GM12892 (cell line): ENCODE results near the gene ID1.
"Not testable (repeated sequence)": the region's sequence is repeated elsewhere in the genome, so short reads cannot be mapped to it uniquely, and the experiment has no call there.

Source experiments
- DNase-seq: peaks from one replicate; pipeline ENCODE4 v3.0.0; 2011; ENCODE audit not compliant: insufficient read length
- FAIRE-seq: peaks from 2 replicates; lab custom pipeline; 2011; peaks lifted over from hg19 to GRCh38; lab: Jason Lieb, UNC
- POLR2A ChIP-seq: IDR thresholded peaks from 2 replicates; pipeline ENCODE4 v1.6.1; 2011; ENCODE audit warnings: low read depth, low read length, control low read depth
- POLR2AphosphoS5 ChIP-seq: IDR thresholded peaks from 2 replicates; pipeline ENCODE4 v1.6.1; 2011; ENCODE audit warnings: low read depth, low read length, control low read depth
- TAF1 ChIP-seq: IDR thresholded peaks from 2 replicates; pipeline ENCODE4 v1.6.1; 2011; ENCODE audit warnings: low read depth, mild to moderate bottlenecking, control low read depth, low read length, borderline replicate concordance

ID1 gene

GRCh38 chr20:31638317-31638716 lies 33.2 kb downstream of the ID1 start:
- TF ChIP-seq POLR2AphosphoS5 (no peak), TAF1 (no peak), POLR2A (no peak)
- no peak for DNase-seq
- no peak for FAIRE-seq

DNA sequence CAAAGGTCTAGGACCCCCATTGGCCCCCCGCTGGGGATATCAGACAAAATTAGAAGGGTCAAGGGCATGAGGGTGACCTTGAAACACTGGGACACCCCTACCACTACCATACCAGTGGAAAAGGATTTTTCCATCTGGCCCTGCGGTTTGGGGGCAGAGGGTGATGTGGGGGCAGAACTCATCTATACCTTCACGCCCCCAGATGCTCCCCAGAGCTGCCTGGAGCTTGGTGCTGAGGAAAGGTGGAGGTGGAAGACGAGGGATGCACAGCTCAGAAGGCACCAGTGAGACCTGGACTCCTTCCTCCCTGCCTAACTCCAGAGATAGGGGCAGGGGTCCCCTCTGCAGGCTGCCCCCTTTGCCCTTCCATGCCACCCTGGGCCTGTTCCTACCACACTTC lies 33.7 kb downstream of the ID1 start:
- no peak for FAIRE-seq
- TF ChIP-seq POLR2AphosphoS5 (no peak), POLR2A (no peak), TAF1 (no peak)

DNA sequence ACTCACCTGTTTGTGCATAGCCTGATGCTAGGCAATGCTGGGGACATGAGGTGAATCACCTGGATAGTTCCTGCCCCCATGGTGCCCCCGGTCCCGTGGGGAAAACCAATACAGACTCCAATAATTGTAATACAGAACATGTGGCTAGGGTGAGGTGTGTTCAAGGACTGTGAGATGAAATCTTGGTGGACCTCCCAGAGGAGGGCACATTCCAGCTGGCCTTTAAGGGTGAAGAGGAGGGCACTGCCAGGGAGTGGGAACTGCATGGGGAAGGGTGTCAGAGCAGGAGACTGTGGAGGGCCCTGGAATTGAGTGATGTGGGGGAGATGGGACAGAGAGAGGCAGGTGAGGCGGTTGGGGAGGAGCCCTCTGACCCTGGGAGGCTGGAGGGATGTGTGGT lies 35.2 kb downstream of the ID1 start:
- DNase-seq (no peak), FAIRE-seq (no peak)
- TF ChIP-seq POLR2AphosphoS5 (no peak), POLR2A (no peak)

More for the DNA sequence above, 33.7 kb downstream of the ID1 start:
- DNase-seq, result no peak

DNA sequence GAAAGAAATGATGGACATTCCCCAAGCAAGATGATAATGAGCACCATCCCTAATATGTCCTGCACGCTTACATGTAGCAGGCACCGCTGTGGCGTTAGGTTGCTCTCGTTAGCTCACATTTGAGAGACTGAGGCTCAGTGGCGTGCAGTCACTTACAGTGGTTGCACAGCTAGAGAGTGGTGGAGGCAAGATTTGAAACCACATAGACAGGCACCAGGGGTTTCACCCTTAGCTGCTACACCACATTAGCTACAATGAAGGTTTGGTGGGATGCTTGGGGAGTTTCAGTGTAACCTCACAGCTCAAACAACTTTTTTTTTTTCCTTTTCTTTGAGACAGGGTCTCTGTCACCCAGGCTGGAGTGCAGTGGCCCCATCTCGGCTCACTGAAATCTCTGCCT lies 36.3 kb downstream of the ID1 start:
- TF ChIP-seq POLR2AphosphoS5 (no peak), POLR2A (no peak), TAF1 (no peak)
- DNase-seq (no peak), FAIRE-seq (no peak)

GRCh38 chr20:31642837-31643236 lies 37.7 kb downstream of the ID1 start:
- no peak for DNase-seq
- TF ChIP-seq POLR2A, result no peak
- TF ChIP-seq POLR2AphosphoS5, result no peak
- TF ChIP-seq TAF1, result no peak
- no peak for FAIRE-seq

DNA sequence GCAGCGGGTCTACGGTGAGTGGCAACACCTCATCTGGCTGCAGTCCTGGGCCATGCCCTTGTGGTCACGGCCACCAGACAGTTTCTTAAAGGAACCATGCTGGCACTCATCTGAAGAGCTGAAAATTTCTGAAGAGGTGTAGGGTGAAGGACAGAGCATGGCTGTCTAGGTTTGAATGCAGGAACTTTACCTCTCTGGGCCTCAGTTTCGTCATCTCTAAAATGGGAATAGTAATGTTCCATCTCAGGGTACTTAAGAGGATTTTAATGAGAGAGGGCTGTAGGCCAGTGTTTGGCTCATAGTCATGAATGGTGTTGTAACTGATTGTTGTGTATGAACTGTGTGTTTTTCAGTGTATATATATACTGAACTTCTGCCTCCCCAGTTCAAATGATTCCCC lies 38.4 kb downstream of the ID1 start:
- FAIRE-seq (no peak), DNase-seq (no peak)
- TF ChIP-seq TAF1, result no peak
- no peak for TF ChIP-seq POLR2AphosphoS5
- no peak for TF ChIP-seq POLR2A

DNA sequence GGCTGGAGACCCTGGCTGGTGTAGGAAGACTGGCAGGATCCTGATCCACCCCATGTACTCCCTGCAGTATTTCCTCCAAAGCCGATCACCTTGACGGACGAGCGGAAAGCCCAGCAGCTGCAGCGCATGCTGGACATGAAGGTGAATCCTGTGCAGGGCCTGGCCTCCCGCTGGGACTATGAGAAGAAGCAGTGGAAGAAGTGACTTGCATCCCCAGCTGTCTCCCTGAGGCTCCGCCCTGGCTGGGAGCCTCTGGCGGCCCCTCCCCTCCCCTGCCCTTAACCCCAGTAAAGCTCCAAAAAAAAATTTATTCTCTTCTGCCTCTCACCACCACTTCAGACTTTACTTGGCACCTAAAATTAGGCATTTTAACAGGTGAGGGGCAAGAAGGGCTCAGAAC lies 39.6 kb downstream of the ID1 start:
- no peak for DNase-seq
- FAIRE-seq, result no peak
- TF ChIP-seq POLR2A (no peak), POLR2AphosphoS5 (no peak), TAF1 (no peak)

GRCh38 chr20:31648104-31648503 lies 43.0 kb downstream of the ID1 start:
- not testable (repeated sequence) for FAIRE-seq

DNA sequence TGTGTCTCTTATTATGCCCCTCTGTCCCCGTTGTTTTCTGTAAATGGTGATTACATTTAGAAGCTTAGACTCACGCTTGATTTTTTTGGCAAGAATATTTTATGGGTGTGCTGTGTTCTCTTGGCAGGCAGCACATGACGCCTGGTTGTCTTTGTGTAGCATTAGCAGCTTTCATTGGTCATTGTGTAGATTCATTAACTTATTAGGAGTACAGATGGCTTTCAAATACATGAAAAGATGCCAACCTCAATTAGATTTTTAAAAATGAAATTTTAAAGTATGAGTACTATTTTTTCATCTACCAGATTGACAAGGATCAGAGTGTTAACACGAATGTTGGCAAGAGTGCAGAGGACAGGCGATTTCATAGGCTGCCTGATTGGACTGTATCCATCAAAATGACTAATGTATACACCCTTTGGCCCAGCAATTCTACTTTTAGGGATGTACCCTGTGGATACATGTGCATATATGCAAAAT lies 47.9 kb downstream of the ID1 start:
- FAIRE-seq (no peak), DNase-seq (no peak)
- TF ChIP-seq POLR2A (no peak), POLR2AphosphoS5 (no peak), TAF1 (no peak)

More at GRCh38 chr20:31648104-31648503, 43.0 kb downstream of the ID1 start:
- DNase-seq, result not testable (repeated sequence)

DNA sequence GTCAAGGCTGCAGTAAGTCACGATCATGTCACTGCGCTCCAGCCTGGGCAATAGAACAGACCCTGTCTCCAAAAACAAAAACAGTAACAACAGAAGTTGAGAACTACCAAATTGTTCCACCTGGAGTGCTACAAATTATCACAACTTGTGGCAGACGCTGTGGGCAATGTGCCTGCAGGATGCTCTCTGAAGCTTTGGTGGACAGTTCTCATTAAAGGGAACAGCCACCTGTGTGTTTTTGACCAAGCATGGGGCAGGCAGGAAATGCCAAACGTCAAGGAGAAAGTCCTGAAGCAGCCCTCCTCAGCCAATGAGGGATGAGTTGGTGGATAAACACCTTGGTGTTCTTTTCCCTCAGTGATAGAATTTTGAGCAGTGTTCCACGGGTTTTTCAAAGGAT lies 48.5 kb downstream of the ID1 start:
- no peak for DNase-seq
- TF ChIP-seq POLR2A, result no peak
- TF ChIP-seq TAF1, result no peak
- no peak for TF ChIP-seq POLR2AphosphoS5

DNA sequence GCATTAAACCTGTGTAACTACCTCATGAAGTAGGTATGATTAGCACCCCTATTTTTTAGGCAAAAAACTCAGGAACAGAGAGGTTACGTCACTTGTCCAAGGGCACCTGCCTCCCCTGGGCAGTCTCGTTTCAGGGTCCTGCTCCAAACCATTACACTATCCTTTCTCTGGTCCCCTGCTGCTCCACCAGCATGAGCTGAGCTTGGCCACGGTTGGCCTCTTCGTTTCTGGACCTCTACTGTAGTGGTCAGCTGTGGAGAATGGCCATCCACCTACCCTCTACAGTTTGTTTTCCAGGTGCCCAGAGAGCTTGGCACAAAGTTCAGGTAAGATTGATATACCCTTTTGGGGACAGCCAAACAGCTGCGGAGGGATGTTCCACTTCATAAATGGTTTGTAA lies 49.4 kb downstream of the ID1 start:
- DNase-seq (no peak), FAIRE-seq (no peak)
- TF ChIP-seq POLR2A (no peak), TAF1 (no peak), POLR2AphosphoS5 (no peak)

More for the DNA sequence above, 48.5 kb downstream of the ID1 start:
- FAIRE-seq, result no peak
